Breast epithelium (tissue), 4 donors: Measurements from ENCODE around the gene RHOV. TPM values are rescaled to one million over a fixed set of nuclear protein-coding genes. Genes with fewer than 3 reads are reported as not detected.
"Not testable (repeated sequence)": the region's sequence is repeated elsewhere in the genome, so short reads cannot be mapped to it uniquely, and the experiment has no call there.

Experiments used
- DNase-seq, 2 donors: peaks; one replicate each; pipeline ENCODE4 v3.0.0-alpha.2; 2019; ENCODE audit warnings: low spot score in 2 of 2
- H3K27ac ChIP-seq, 2 donors: fragments of 200-600 bp; sonication (generic) in 1 of 2; one replicate each; pipeline ENCODE4 v1.5.1; 2016 to 2019; ENCODE audit warnings: mild to moderate bottlenecking in 1 of 2
- H3K27me3 ChIP-seq, 2 donors: fragments of 200-600 bp; sonication (generic) in 1 of 2; one replicate each; pipeline versions ENCODE4 v1.5.1 to v1.6.0; 2017 to 2019; ENCODE audit warnings: control low read depth in 1 of 2, mild to moderate bottlenecking in 1 of 2
- H3K36me3 ChIP-seq: fragments of 200-600 bp; one replicate; pipeline ENCODE4 v1.5.1; 2019
- H3K4me1 ChIP-seq, 2 donors: fragments of 200-600 bp; sonication (generic); one replicate each; pipeline ENCODE4 v1.5.1; 2016 to 2019; ENCODE audit warnings: control low read depth in 1 of 2
- H3K4me3 ChIP-seq, 3 donors: fragments of 200-600 bp; sonication (generic); 1 replicate in 2 of 3; 2 replicates in 1 of 3; pipeline ENCODE4 v1.5.1; 2016 to 2019; ENCODE audit warnings: mild to moderate bottlenecking in 3 of 3, moderate library complexity in 2 of 3
- H3K9me3 ChIP-seq, 2 donors: fragments of 200-600 bp; sonication (generic) in 1 of 2; one replicate each; pipeline ENCODE4 v1.5.1; 2016 to 2019; ENCODE audit warnings: control low read depth in 1 of 2
- POLR2A ChIP-seq: fragments of 450-650 bp; IDR thresholded peaks from one replicate; pipeline ENCODE4 v1.6.1; 2016; ENCODE audit warnings: antibody characterized with exemption, mild to moderate bottlenecking, moderate library complexity
- POLR2AphosphoS5 ChIP-seq, 3 donors: sonication (generic); formaldehyde crosslinking; IDR thresholded peaks; one replicate each; pipeline ENCODE4 v1.6.1; 2017; ENCODE audit warnings: antibody characterized with exemption in 3 of 3
- intact Hi-C: fragments of 100-400 bp; cut with DNase I; formaldehyde crosslinking; loops from one replicate; pipeline ENCODE4 v1.15.1; 2023; ENCODE audit warnings: low total_unique reads
- total RNA-seq, 3 donors: library from RNA; depleted of rRNA; stranded (reverse); fragments of >200 nt; gene quantifications; one replicate each; pipeline ENCODE4 v1.1.0, GENCODE V29; 2016
- TF ChIP-seq, protein P1 (sequence below), 3 donors: fragments of 450-650 bp; IDR thresholded peaks; one replicate each; pipeline ENCODE4 v1.5.1; 2016 to 2017; ENCODE audit warnings: antibody characterized with exemption in 3 of 3, mild to moderate bottlenecking in 3 of 3, moderate library complexity in 3 of 3

RHOV gene
- total RNA-seq, 3 donors from 2014 or later = 8.5 to 12.1 TPM; not detected in 1

- TF ChIP-seq, protein P1, sequence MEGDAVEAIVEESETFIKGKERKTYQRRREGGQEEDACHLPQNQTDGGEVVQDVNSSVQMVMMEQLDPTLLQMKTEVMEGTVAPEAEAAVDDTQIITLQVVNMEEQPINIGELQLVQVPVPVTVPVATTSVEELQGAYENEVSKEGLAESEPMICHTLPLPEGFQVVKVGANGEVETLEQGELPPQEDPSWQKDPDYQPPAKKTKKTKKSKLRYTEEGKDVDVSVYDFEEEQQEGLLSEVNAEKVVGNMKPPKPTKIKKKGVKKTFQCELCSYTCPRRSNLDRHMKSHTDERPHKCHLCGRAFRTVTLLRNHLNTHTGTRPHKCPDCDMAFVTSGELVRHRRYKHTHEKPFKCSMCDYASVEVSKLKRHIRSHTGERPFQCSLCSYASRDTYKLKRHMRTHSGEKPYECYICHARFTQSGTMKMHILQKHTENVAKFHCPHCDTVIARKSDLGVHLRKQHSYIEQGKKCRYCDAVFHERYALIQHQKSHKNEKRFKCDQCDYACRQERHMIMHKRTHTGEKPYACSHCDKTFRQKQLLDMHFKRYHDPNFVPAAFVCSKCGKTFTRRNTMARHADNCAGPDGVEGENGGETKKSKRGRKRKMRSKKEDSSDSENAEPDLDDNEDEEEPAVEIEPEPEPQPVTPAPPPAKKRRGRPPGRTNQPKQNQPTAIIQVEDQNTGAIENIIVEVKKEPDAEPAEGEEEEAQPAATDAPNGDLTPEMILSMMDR (IDR thresholded peaks at IDR 0.05) = no peak
- TF ChIP-seq POLR2A (no peak), POLR2AphosphoS5 (IDR thresholded peaks at IDR 0.05) (no peak)
- DNase-seq = no peak
- Histone ChIP-seq H3K4me1 (no peaks in the 10 kb centered on the region), H3K9me3 (no peaks in the 10 kb centered on the region), H3K36me3 (no peaks in the 10 kb centered on the region), H3K27ac (peak overlapping the region in 1 of 2 donors; percentile 70), H3K4me3 (no peak overlapping the region), H3K27me3 (no peaks in the 10 kb centered on the region)
- intact Hi-C loops = no loop called here
Measured at GRCh38 chr15:40863660-40864270, 10.3 kb downstream of the RHOV start.

GRCh38 chr15:40861147-40861546 lies 12.9 kb downstream of the RHOV start:
- DNase-seq, H3K27ac ChIP-seq, H3K36me3 ChIP-seq, H3K27me3 ChIP-seq, H3K9me3 ChIP-seq, H3K4me3 ChIP-seq, H3K4me1 ChIP-seq, intact Hi-C loops: not testable (repeated sequence)

GRCh38 chr15:40859206-40859851 lies 14.7 kb downstream of the RHOV start:
- intact Hi-C loops = no loop called here
- H3K36me3 ChIP-seq = no peaks in the 10 kb centered on the region

DNA sequence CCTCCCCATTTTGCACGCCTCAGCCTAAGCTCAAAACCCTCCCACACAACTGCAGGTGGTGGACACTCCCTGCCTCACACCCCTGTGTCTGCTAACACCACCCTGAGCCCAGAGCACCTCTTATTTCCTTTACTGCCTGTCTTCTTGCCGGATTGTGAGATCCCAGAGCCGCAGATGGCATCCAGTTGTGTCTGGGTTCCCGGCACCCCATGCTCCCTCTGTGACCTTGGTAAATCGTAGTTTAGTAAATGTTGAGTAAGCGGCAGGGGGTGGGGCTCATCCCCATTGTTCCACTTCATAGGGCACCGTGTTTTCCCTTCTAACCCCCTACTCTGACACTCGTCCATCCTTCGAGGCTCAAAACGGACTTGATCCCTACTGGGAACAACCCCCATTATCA lies 15.3 kb downstream of the RHOV start:
- H3K9me3 ChIP-seq = no peaks in the 10 kb centered on the region
- intact Hi-C loops = no loop called here
- no peaks in the 10 kb centered on the region for H3K36me3 ChIP-seq
- H3K27me3 ChIP-seq = no peaks in the 10 kb centered on the region
- no peak overlapping the region for H3K4me3 ChIP-seq
- TF ChIP-seq POLR2AphosphoS5 (IDR thresholded peaks at IDR 0.05) = no peak
- no peak for TF ChIP-seq POLR2A
- TF ChIP-seq, protein P1 (IDR thresholded peaks at IDR 0.05) = no peak
- peak overlapping the region in 1 of 2 donors; percentile 88 for H3K27ac ChIP-seq
- peaks cover 0 to 5% of the 10 kb centered on the region in 2 donors for H3K4me1 ChIP-seq
- DNase-seq = no peak

More at GRCh38 chr15:40859206-40859851, 14.7 kb downstream of the RHOV start:
- H3K27ac ChIP-seq = peak overlapping the region in 1 of 2 donors; percentile 48
- H3K4me3 ChIP-seq = no peak overlapping the region
- no peak for TF ChIP-seq POLR2AphosphoS5 (IDR thresholded peaks at IDR 0.05)
- TF ChIP-seq, protein P1 (IDR thresholded peaks at IDR 0.05) = peak; percentile 48 to 82 (median 71)
- no peak for TF ChIP-seq POLR2A
- no peaks in the 10 kb centered on the region for H3K27me3 ChIP-seq
- no peaks in the 10 kb centered on the region for H3K9me3 ChIP-seq
- peak; percentile 79 to 88 for DNase-seq
- peaks cover 0 to 5% of the 10 kb centered on the region in 2 donors for H3K4me1 ChIP-seq

DNA sequence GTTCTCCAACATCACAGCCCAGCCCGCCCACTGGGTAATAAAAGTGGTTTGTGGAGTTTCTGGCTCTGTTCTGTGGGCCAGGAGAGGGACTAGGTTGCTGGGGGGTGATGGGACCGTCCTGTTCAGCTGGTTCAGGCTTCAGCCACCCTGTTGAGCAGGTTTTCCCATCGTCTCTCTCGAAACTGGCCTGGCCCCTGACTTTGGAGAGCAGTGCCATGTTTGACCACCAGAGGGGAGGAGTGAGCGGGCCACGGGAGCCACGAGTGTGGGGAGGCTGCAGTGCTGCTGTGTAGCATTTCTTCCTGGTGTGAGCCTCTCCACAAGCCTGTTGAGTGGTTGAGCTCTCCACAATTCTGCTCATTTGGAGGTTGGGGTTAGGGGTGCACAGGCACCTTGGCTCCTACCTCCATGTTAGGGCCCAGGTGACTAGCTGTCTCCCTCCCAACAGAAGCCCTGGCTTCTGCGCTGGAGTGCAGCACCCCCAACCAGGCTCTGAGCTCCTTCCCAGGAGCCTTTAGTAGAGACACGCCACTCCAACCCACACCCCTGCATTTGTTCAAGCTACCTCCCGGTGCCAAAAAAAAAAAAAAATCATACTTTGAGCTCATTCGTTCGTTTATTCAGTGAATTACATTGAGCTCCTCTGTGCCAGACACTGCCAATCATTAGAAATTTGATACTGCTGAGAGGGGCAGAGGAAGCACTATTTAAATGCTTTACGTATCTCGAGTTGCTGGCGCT lies 16.3 kb downstream of the RHOV start:
- H3K36me3 ChIP-seq = no peaks in the 10 kb centered on the region
- TF ChIP-seq POLR2AphosphoS5 (IDR thresholded peaks at IDR 0.05) (peak; percentile 31 to 79 (median 45)), POLR2A (no peak)
- TF ChIP-seq, protein P1 (IDR thresholded peaks at IDR 0.05) = peak; percentile 91 to 99 (median 98)
- intact Hi-C loops = no loop called here
- no peaks in the 10 kb centered on the region for H3K27me3 ChIP-seq
- peaks cover 0 to 5% of the 10 kb centered on the region in 2 donors for H3K4me1 ChIP-seq
- H3K27ac ChIP-seq = peak overlapping the region; percentile 80 to 88
- H3K4me3 ChIP-seq = no peak overlapping the region
- no peaks in the 10 kb centered on the region for H3K9me3 ChIP-seq
- peak; percentile 84 to 92 for DNase-seq
